ENCODE results near the gene TCEAL5. TPM values are rescaled to one million over a fixed set of nuclear protein-coding genes. Genes with fewer than 3 reads are reported as not detected.
"Not testable (repeated sequence)": the region's sequence is repeated elsewhere in the genome, so short reads cannot be mapped to it uniquely, and the experiment has no call there.

Gene TCEAL5
- total and polyA plus RNA-seq, 2 of the 8 experiments (the other 6 are each of a cell fraction or from before 2014, with no cell fraction given) = 0.17 to 6.6 TPM

GRCh38 chrX:103225918-103226317, 50.6 kb downstream of the TCEAL5 start:
- H2AFZ ChIP-seq (ENCODE audit: low read length); FAIRE-seq: not testable (repeated sequence)

More at GRCh38 chrX:103225918-103226317, 50.6 kb downstream of the TCEAL5 start:
- H3K4me2 ChIP-seq (ENCODE audit: insufficient read depth in 1 of 2, low read depth in 2 of 2, low read length in 2 of 2); H3K9ac ChIP-seq (replicated peaks in 1 of 4; ENCODE audit: extremely low read depth in 1 of 4, low read depth in 3 of 4, low read length in 3 of 4); H4K20me1 ChIP-seq (replicated peaks in 1 of 2; ENCODE audit: control insufficient read depth in 1 of 2, insufficient read depth in 2 of 2, low read length in 2 of 2); H2BK120ac ChIP-seq (replicated peaks; ENCODE audit: low read depth, low read length); H4K8ac ChIP-seq (ENCODE audit: extremely low read depth, insufficient read depth, low read length); H3K27ac ChIP-seq (ENCODE audit: low read depth, low read length); H2BK15ac ChIP-seq (ENCODE audit: low read length); H2BK12ac ChIP-seq (ENCODE audit: low read depth, low read length); POLR2A ChIA-PET (ENCODE audit: partially characterized antibody); H3K23me2 ChIP-seq (ENCODE audit: low read depth, low read length); H2BK5ac ChIP-seq (ENCODE audit: low read depth, low read length); H3K23ac ChIP-seq (ENCODE audit: insufficient read length); H4K91ac ChIP-seq (replicated peaks; ENCODE audit: insufficient read length, low read length); H3K14ac ChIP-seq (ENCODE audit: insufficient read length); DNase-seq (ENCODE audit: low read depth in 1 of 2, low spot score in 2 of 2); H3K4ac ChIP-seq (replicated peaks; ENCODE audit: insufficient read length, low read depth, low read length); H3K4me3 ChIP-seq (ENCODE audit: extremely low read depth in 1 of 4, insufficient read depth in 2 of 4, low read depth in 3 of 4, low read length in 4 of 4); H3K4me1 ChIP-seq (replicated peaks in 1 of 4; ENCODE audit: control insufficient read depth in 3 of 4, insufficient read depth in 4 of 4, low read length in 3 of 4); CTCF ChIA-PET (ENCODE audit: partially characterized antibody); H3K79me1 ChIP-seq (ENCODE audit: low read depth, low read length); H3K56ac ChIP-seq (replicated peaks; ENCODE audit: insufficient read length, low read depth, low read length); H3K9me3 ChIP-seq (ENCODE audit: insufficient read depth in 2 of 2, low read depth in 1 of 2, low read length in 1 of 2); H4K5ac ChIP-seq (ENCODE audit: insufficient read length, low read depth, low read length); H3K27me3 ChIP-seq (replicated peaks in 1 of 4; ENCODE audit: control insufficient read depth in 3 of 4, extremely low read depth in 1 of 4, insufficient read depth in 3 of 4, low read length in 3 of 4); H2AK5ac ChIP-seq (ENCODE audit: low read depth, low read length); H3K79me2 ChIP-seq (ENCODE audit: control insufficient read depth in 1 of 2, insufficient read depth in 2 of 2, low read length in 2 of 2); H2BK20ac ChIP-seq (ENCODE audit: low read length); H3K36me3 ChIP-seq (ENCODE audit: control insufficient read depth in 2 of 4, insufficient read depth in 4 of 4, low read length in 3 of 4); H3K18ac ChIP-seq (ENCODE audit: extremely low read depth, low read length): not testable (repeated sequence)
- WGBS, 2 experiments (ENCODE audit: extremely low coverage in 1 of 2, insufficient coverage in 1 of 2, insufficient read length in 1 of 2, insufficient replicate concordance in 2 of 2, low coverage in 1 of 2, low lambda C conversion rate in 2 of 2, missing lambda C conversion rate in 1 of 2) = 84% methylated on average over 4 of the region's 4 CpGs; no CpG with 5 or more reads in 1 of the 2 experiments

Other genes starting within 250 kb of the TCEAL5 start
- gene BEX1, start 212.6 kb downstream of the TCEAL5 start, total RNA-seq (2021; fragmentation: NEBNext Ultra II Directional; extraction: Animal tissue kit (Norgen Biotek cat#: 25700)) = 75.2 and 76.8 TPM in 2 replicates
- gene BEX1, start 212.6 kb downstream of the TCEAL5 start, polyA plus RNA-seq (2011; rRNA removed) = 39.9 and 61.0 TPM in 2 replicates
- not detected in 2 replicates for gene NXF3, start 183.6 kb downstream of the TCEAL5 start, total RNA-seq (2021; fragmentation: NEBNext Ultra II Directional; extraction: Animal tissue kit (Norgen Biotek cat#: 25700))
- gene NXF3, start 183.6 kb downstream of the TCEAL5 start, polyA plus RNA-seq (2011; rRNA removed) = 0.12 TPM in 1 of 2 replicates, not detected in the other
- 45.1 TPM in 2 replicates for gene BEX4, start 61.6 kb downstream of the TCEAL5 start, total RNA-seq (2021; fragmentation: NEBNext Ultra II Directional; extraction: Animal tissue kit (Norgen Biotek cat#: 25700))
- gene BEX4, start 61.6 kb downstream of the TCEAL5 start, polyA plus RNA-seq (2011; rRNA removed) = 16.2 and 27.2 TPM in 2 replicates
- 81.0 and 82.2 TPM in 2 replicates for gene TCEAL8, start 21.6 kb downstream of the TCEAL5 start, total RNA-seq (2021; fragmentation: NEBNext Ultra II Directional; extraction: Animal tissue kit (Norgen Biotek cat#: 25700))
- 17.9 and 47.2 TPM in 2 replicates for gene TCEAL8, start 21.6 kb downstream of the TCEAL5 start, polyA plus RNA-seq (2011; rRNA removed)
- gene BEX2, start 34.2 kb upstream of the TCEAL5 start, total RNA-seq (2021; fragmentation: NEBNext Ultra II Directional; extraction: Animal tissue kit (Norgen Biotek cat#: 25700)) = 57.5 and 60.2 TPM in 2 replicates
- gene BEX2, start 34.2 kb upstream of the TCEAL5 start, polyA plus RNA-seq (2011; rRNA removed) = 37.6 and 53.8 TPM in 2 replicates
- gene TCEAL7, start 53.5 kb upstream of the TCEAL5 start, total RNA-seq (2021; fragmentation: NEBNext Ultra II Directional; extraction: Animal tissue kit (Norgen Biotek cat#: 25700)) = 11.6 and 12.9 TPM in 2 replicates
- gene TCEAL7, start 53.5 kb upstream of the TCEAL5 start, polyA plus RNA-seq (2011; rRNA removed) = 3.5 and 7.9 TPM in 2 replicates
- 36.5 and 36.8 TPM in 2 replicates for gene TCEAL9, start 79.8 kb upstream of the TCEAL5 start, total RNA-seq (2021; fragmentation: NEBNext Ultra II Directional; extraction: Animal tissue kit (Norgen Biotek cat#: 25700))
- gene TCEAL9, start 79.8 kb upstream of the TCEAL5 start, polyA plus RNA-seq (2011; rRNA removed) = 8.8 and 22.2 TPM in 2 replicates
- 310 and 330 TPM in 2 replicates for gene BEX3, start 99.8 kb upstream of the TCEAL5 start, total RNA-seq (2021; fragmentation: NEBNext Ultra II Directional; extraction: Animal tissue kit (Norgen Biotek cat#: 25700))
- 282 and 366 TPM in 2 replicates for gene BEX3, start 99.8 kb upstream of the TCEAL5 start, polyA plus RNA-seq (2011; rRNA removed)
- gene RAB40A, start 242.7 kb upstream of the TCEAL5 start, total RNA-seq (2021; fragmentation: NEBNext Ultra II Directional; extraction: Animal tissue kit (Norgen Biotek cat#: 25700)) = 0.09 and 0.17 TPM in 2 replicates
- gene RAB40A, start 242.7 kb upstream of the TCEAL5 start, polyA plus RNA-seq (2011; rRNA removed) = 0.21 and 0.28 TPM in 2 replicates